Measurements from ENCODE around the gene CNOT2. TPM values are rescaled to one million over a fixed set of nuclear protein-coding genes. Genes with fewer than 3 reads are reported as not detected.

CNOT2 gene
- total and polyA plus RNA-seq, 2 donors (not counting 1 experiment from before 2014, with no cell fraction given), result 65.0 to 120 TPM

DNA sequence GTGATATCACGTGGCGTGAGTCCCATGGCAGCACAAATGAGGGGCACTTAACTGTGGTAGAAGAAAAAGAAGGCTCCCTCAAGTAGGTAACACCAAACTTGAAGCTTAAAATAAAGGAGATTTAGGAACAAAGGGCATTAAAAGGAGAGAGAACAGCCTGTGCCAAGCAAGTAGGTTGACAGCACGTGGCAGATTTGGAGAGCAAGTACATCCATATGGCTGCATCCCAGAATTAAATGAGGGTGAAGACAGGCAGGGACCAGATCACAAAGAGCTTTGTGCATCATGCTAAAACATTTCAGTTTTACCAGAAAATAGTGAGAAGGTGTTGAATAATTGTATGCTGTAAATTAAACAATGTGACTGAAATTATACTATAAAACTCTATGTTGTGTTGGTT lies 155.6 kb downstream of the CNOT2 start:
- TF ChIP-seq EZH2 (IDR thresholded peaks at IDR 0.05; ENCODE audit: borderline replicate concordance, insufficient read depth, low read depth, low read length, poor library complexity, severe bottlenecking) (no peak), CTCF (IDR thresholded peaks at IDR 0.05) (no peak)
- ATAC-seq (ENCODE audit: low read depth) (no peak), DNase-seq (no peak)
- H3K4me1 ChIP-seq (ENCODE audit: control insufficient read depth in 2 of 2, insufficient read depth in 2 of 2, low read length in 2 of 2), result no peaks in the 10 kb centered on the region
- no peak overlapping the region for H3K4me2 ChIP-seq (replicated peaks; ENCODE audit: low read depth, low read length, poor library complexity, severe bottlenecking)
- no peak overlapping the region for H3K9ac ChIP-seq (ENCODE audit: low read length)
- no peak overlapping the region for H3K4me3 Mint-ChIP-seq
- H4K20me1 ChIP-seq (ENCODE audit: control insufficient read depth, insufficient read depth, low read length, poor library complexity, severe bottlenecking), result no peaks in the 10 kb centered on the region
- ChIA-PET POLR2A (no interaction called here), CTCF (no interaction called here)
- H3K79me2 ChIP-seq (ENCODE audit: control insufficient read depth, insufficient read depth, low read length), result no peaks in the 10 kb centered on the region
- H3K4me3 ChIP-seq (ENCODE audit: control extremely low read depth in 1 of 5, extremely low read depth in 1 of 5, insufficient read depth in 1 of 5, low read depth in 2 of 5, low read length in 4 of 5), result no peak overlapping the region
- intact Hi-C loops (cut with micrococcal nuclease), result no loop called here
- no peaks in the 10 kb centered on the region for H3K9me3 ChIP-seq (ENCODE audit: control extremely low read depth in 1 of 3, control insufficient read depth in 2 of 3, insufficient read depth in 1 of 3, low read length in 2 of 3)
- no peaks in the 10 kb centered on the region for H3K27me3 ChIP-seq (replicated peaks in 1 of 4; ENCODE audit: control extremely low read depth in 1 of 4, control insufficient read depth in 3 of 4, insufficient read depth in 4 of 4, low read length in 3 of 4)
- H3K36me3 ChIP-seq (replicated peaks in 1 of 2; ENCODE audit: control extremely low read depth in 1 of 2, control insufficient read depth in 1 of 2, extremely low read depth in 1 of 2, insufficient read depth in 2 of 2, low read length in 1 of 2), result no peaks in the 10 kb centered on the region
- H3K9me3 Mint-ChIP-seq (ENCODE audit: insufficient read depth), result no peaks in the 10 kb centered on the region
- no peaks in the 10 kb centered on the region for H3K27me3 Mint-ChIP-seq
- no CpG with 5 or more reads among the region's 3 CpGs for WGBS (ENCODE audit: insufficient coverage)
- H3K27ac ChIP-seq (ENCODE audit: low read length in 2 of 2), result no peak overlapping the region
- no peak overlapping the region for H3K27ac Mint-ChIP-seq
- H2AFZ ChIP-seq (ENCODE audit: insufficient read depth, low read depth, low read length, poor library complexity, severe bottlenecking), result no peak overlapping the region
- H3K4me1 Mint-ChIP-seq, result no peaks in the 10 kb centered on the region

DNA sequence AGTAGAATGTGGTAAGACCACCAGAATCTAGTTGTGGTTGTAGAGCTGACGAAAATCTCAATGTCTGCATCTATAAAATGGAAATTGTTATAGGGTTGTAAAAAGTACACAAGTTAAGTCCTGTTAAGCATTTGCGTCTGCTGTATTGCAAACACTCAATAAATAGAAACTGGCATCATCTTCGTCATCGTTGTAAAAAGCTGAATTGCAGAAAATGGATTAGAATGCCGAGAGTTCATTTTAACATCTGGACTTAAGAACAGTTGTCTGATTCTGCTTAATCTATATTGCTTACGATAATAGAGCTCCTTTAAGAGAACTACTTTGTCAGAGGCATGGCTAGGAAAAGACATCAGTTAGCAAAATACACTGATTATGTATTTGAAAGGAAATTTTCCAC lies 156.1 kb downstream of the CNOT2 start:
- DNase-seq (no peak), ATAC-seq (ENCODE audit: low read depth) (no peak)
- no peaks in the 10 kb centered on the region for H4K20me1 ChIP-seq (ENCODE audit: control insufficient read depth, insufficient read depth, low read length, poor library complexity, severe bottlenecking)
- H3K9me3 Mint-ChIP-seq (ENCODE audit: insufficient read depth), result no peaks in the 10 kb centered on the region
- TF ChIP-seq CTCF (IDR thresholded peaks at IDR 0.05) (no peak), EZH2 (IDR thresholded peaks at IDR 0.05; ENCODE audit: borderline replicate concordance, insufficient read depth, low read depth, low read length, poor library complexity, severe bottlenecking) (no peak)
- ChIA-PET CTCF (no interaction called here), POLR2A (no interaction called here)
- H3K4me3 Mint-ChIP-seq, result no peak overlapping the region
- no peak overlapping the region for H3K4me2 ChIP-seq (replicated peaks; ENCODE audit: low read depth, low read length, poor library complexity, severe bottlenecking)
- no peaks in the 10 kb centered on the region for H3K27me3 Mint-ChIP-seq
- H3K9ac ChIP-seq (ENCODE audit: low read length), result no peak overlapping the region
- H3K4me1 ChIP-seq (ENCODE audit: control insufficient read depth in 2 of 2, insufficient read depth in 2 of 2, low read length in 2 of 2), result no peaks in the 10 kb centered on the region
- no peak overlapping the region for H2AFZ ChIP-seq (ENCODE audit: insufficient read depth, low read depth, low read length, poor library complexity, severe bottlenecking)
- intact Hi-C loops (cut with micrococcal nuclease), result no loop called here
- no peak overlapping the region for H3K4me3 ChIP-seq (ENCODE audit: control extremely low read depth in 1 of 5, extremely low read depth in 1 of 5, insufficient read depth in 1 of 5, low read depth in 2 of 5, low read length in 4 of 5)
- no peak overlapping the region for H3K27ac Mint-ChIP-seq
- H3K27me3 ChIP-seq (replicated peaks in 1 of 4; ENCODE audit: control extremely low read depth in 1 of 4, control insufficient read depth in 3 of 4, insufficient read depth in 4 of 4, low read length in 3 of 4), result no peaks in the 10 kb centered on the region
- H3K36me3 ChIP-seq (replicated peaks in 1 of 2; ENCODE audit: control extremely low read depth in 1 of 2, control insufficient read depth in 1 of 2, extremely low read depth in 1 of 2, insufficient read depth in 2 of 2, low read length in 1 of 2), result no peaks in the 10 kb centered on the region
- no peak overlapping the region for H3K27ac ChIP-seq (ENCODE audit: low read length in 2 of 2)
- H3K4me1 Mint-ChIP-seq, result no peaks in the 10 kb centered on the region
- no peaks in the 10 kb centered on the region for H3K79me2 ChIP-seq (ENCODE audit: control insufficient read depth, insufficient read depth, low read length)
- H3K9me3 ChIP-seq (ENCODE audit: control extremely low read depth in 1 of 3, control insufficient read depth in 2 of 3, insufficient read depth in 1 of 3, low read length in 2 of 3), result no peaks in the 10 kb centered on the region
- WGBS (ENCODE audit: insufficient coverage), result no CpG with 5 or more reads among the region's 6 CpGs

All from B cell (primary cell).